A673 (cell line): Measurements from ENCODE around the gene KRT72.

Experiments used
- CTCF ChIP-seq: fragments of 300-800, 200-600 bp; sonication (generic); conservative IDR thresholded peaks from 2 replicates; pipeline ENCODE4 v1.5.1; 2017; ENCODE audit warnings: low read depth, mild to moderate bottlenecking, antibody characterized with exemption, low read length, moderate library complexity, mixed read lengths
- EZH2 ChIP-seq: fragments of 200-600 bp; sonication (generic); IDR thresholded peaks from 2 replicates; pipeline ENCODE4 v1.6.1; 2017; ENCODE audit warnings: borderline replicate concordance, low read depth, mild to moderate bottlenecking, mixed read lengths, antibody characterized with exemption, low read length; ENCODE audit not compliant: poor library complexity, severe bottlenecking

DNA sequence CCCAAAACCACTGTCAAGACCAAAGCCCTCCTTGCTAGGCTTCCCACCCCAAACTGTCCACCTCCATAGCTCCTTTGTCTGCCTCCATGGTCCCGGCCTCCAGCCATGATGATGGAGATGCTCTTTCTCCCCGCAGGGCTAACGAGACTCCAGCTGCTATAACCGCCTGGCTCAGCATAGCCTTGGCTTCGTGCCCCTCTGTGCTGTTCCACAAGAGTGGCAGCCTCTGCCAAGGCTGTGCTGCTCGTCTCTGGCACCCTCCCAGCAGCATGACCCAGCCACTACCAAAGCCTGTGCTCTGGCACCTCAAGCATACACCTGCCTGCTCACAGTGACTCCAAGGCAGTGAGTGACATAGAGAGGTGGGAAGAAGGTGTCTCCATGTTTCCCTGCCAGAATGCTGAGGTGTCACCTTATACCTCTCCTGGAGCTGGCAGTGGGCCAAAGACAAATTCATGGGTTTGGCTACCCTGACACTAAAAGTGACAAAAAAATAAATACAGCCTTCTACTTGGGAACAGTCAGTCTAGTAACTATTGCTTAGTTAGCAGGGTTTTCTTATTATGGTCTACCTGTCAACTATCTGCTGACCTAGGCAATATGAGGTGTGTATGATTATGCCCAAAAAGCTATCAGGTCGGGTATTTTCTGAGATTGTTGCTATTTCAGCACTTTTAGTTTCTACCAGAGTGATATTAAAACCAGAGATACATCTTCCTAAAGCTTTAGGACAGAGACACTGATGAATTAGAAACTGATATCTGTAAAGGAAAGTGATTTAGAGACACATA is 33.2 kb upstream of the KRT72 start:
- no peak for TF ChIP-seq CTCF
- no peak for TF ChIP-seq EZH2
